H1 (cell line): Measurements from ENCODE around the gene TPPP. TPM values are rescaled to one million over a fixed set of nuclear protein-coding genes. Genes with fewer than 3 reads are reported as not detected.
"Not testable (repeated sequence)": the region's sequence is repeated elsewhere in the genome, so short reads cannot be mapped to it uniquely, and the experiment has no call there.

Source experiments
- CTCF ChIA-PET: fragments of 300-600 bp; sonication (Branson Sonifier 250); formaldehyde crosslinking; loops from one replicate; lab custom pipeline; 2021; ENCODE audit not compliant: partially characterized antibody; lab: Charles Lee
- POLR2A ChIA-PET: fragments of 300-600 bp; sonication (Branson Sonifier 250); formaldehyde crosslinking; loops from one replicate; lab custom pipeline; 2021; ENCODE audit warnings: inconsistent platforms; ENCODE audit not compliant: partially characterized antibody; lab: Charles Lee
- DNase-seq, 2 experiments: peaks; one replicate each; pipeline versions ENCODE4 v3.0.0 to v3.0.0-alpha.2; 2010 to 2022; ENCODE audit warnings: low spot score in 2 of 2, low read depth in 1 of 2, mixed read lengths in 1 of 2
- FAIRE-seq: peaks from 2 replicates; lab custom pipeline; 2011; peaks lifted over from hg19 to GRCh38; lab: Jason Lieb, UNC
- H2AFZ ChIP-seq: 2 replicates; pipeline ENCODE4 v1.8.1; 2012; ENCODE audit warnings: low read length, inconsistent platforms
- H2AK5ac ChIP-seq: 2 replicates; pipeline ENCODE4 v1.6.1; 2013; ENCODE audit warnings: low read depth, low read length
- H2BK120ac ChIP-seq: replicated peaks from 2 replicates; pipeline ENCODE3; 2013; ENCODE audit warnings: low read depth, low read length, inconsistent platforms
- H2BK12ac ChIP-seq: 2 replicates; pipeline ENCODE4 v1.6.1; 2013; ENCODE audit warnings: low read depth, low read length
- H2BK15ac ChIP-seq: 2 replicates; pipeline ENCODE4 v1.6.1; 2013; ENCODE audit warnings: low read length
- H2BK20ac ChIP-seq: 2 replicates; pipeline ENCODE4 v1.6.1; 2013; ENCODE audit warnings: low read length
- H2BK5ac ChIP-seq: 2 replicates; pipeline ENCODE4 v1.6.1; 2013; ENCODE audit warnings: low read depth, low read length
- H3K14ac ChIP-seq: 2 replicates; pipeline ENCODE4 v1.6.1; 2013; ENCODE audit warnings: inconsistent platforms; ENCODE audit not compliant: insufficient read length
- H3K18ac ChIP-seq: 2 replicates; pipeline ENCODE4 v1.6.1; 2013; ENCODE audit warnings: low read length; ENCODE audit errors: extremely low read depth
- H3K23ac ChIP-seq: 2 replicates; pipeline ENCODE4 v1.6.1; 2013; ENCODE audit warnings: inconsistent platforms; ENCODE audit not compliant: insufficient read length
- H3K23me2 ChIP-seq: 2 replicates; pipeline ENCODE4 v1.6.1; 2013; ENCODE audit warnings: low read depth, low read length
- H3K27ac ChIP-seq: 2 replicates; pipeline ENCODE4 v1.6.1; 2011; ENCODE audit warnings: low read depth, low read length, inconsistent platforms
- H3K27me3 ChIP-seq, 4 experiments: replicated peaks in 1 of 4; 1 replicate in 1 of 4; 2 replicates in 3 of 4; pipeline versions ENCODE4 v1.6.1 to v1.8.1; 2011 to 2013; ENCODE audit warnings: low read length in 3 of 4, mild to moderate bottlenecking in 3 of 4, inconsistent platforms in 2 of 4, mixed read lengths in 2 of 4, moderate library complexity in 1 of 4; ENCODE audit not compliant: control insufficient read depth in 3 of 4, insufficient read depth in 3 of 4; ENCODE audit errors: extremely low read depth in 1 of 4
- H3K36me3 ChIP-seq, 4 experiments: 2 replicates each; pipeline versions ENCODE4 v1.6.1 to v1.8.1; 2011 to 2013; ENCODE audit warnings: mild to moderate bottlenecking in 4 of 4, low read length in 3 of 4, moderate library complexity in 2 of 4, control low read depth in 1 of 4, inconsistent platforms in 1 of 4; ENCODE audit not compliant: insufficient read depth in 4 of 4, control insufficient read depth in 2 of 4
- H3K4ac ChIP-seq: replicated peaks from 2 replicates; pipeline ENCODE3; 2013; ENCODE audit warnings: low read length, low read depth, mixed read lengths, inconsistent platforms; ENCODE audit not compliant: insufficient read length
- H3K4me1 ChIP-seq, 4 experiments: replicated peaks in 1 of 4; 1 replicate in 1 of 4; 2 replicates in 3 of 4; pipeline versions ENCODE4 v1.6.1 to v1.8.1; 2011 to 2013; ENCODE audit warnings: low read length in 3 of 4, inconsistent platforms in 2 of 4, mixed read lengths in 1 of 4; ENCODE audit not compliant: insufficient read depth in 4 of 4, control insufficient read depth in 3 of 4
- H3K4me2 ChIP-seq, 2 experiments: 2 replicates each; pipeline versions ENCODE4 v1.6.1 to v1.8.1; 2011 to 2013; ENCODE audit warnings: low read depth in 2 of 2, low read length in 2 of 2, control low read depth in 1 of 2, inconsistent platforms in 1 of 2, mild to moderate bottlenecking in 1 of 2; ENCODE audit not compliant: insufficient read depth in 1 of 2
- H3K4me3 ChIP-seq, 4 experiments: fragments of 200-600, 300-600 bp in 1 of 4; sonication (generic), shearing (Covaris generic), sonication (Bioruptor Twin) in 1 of 4; 2 replicates each; pipeline versions ENCODE4 v1.5.1 to v1.8.1; 2011 to 2016; ENCODE audit warnings: low read length in 4 of 4, low read depth in 3 of 4, control low read depth in 2 of 4, inconsistent platforms in 2 of 4, mild to moderate bottlenecking in 2 of 4, mixed read lengths in 1 of 4, moderate library complexity in 1 of 4; ENCODE audit not compliant: insufficient read depth in 2 of 4; ENCODE audit errors: extremely low read depth in 1 of 4
- H3K56ac ChIP-seq: replicated peaks from 2 replicates; pipeline ENCODE3; 2013; ENCODE audit warnings: low read depth, mild to moderate bottlenecking, mixed read lengths, low read length, inconsistent platforms; ENCODE audit not compliant: insufficient read length
- H3K79me1 ChIP-seq: 2 replicates; pipeline ENCODE4 v1.6.1; 2013; ENCODE audit warnings: low read depth, low read length, control low read depth
- H3K79me2 ChIP-seq, 2 experiments: 2 replicates each; pipeline versions ENCODE4 v1.6.1 to v1.8.1; 2012 to 2013; ENCODE audit warnings: low read length in 2 of 2, mild to moderate bottlenecking in 2 of 2, inconsistent platforms in 1 of 2; ENCODE audit not compliant: insufficient read depth in 2 of 2, control insufficient read depth in 1 of 2
- H3K9ac ChIP-seq, 4 experiments: replicated peaks in 1 of 4; 1 replicate in 1 of 4; 2 replicates in 3 of 4; pipeline versions ENCODE4 v1.6.1 to v1.8.1; 2011 to 2013; ENCODE audit warnings: low read depth in 3 of 4, low read length in 3 of 4, control low read depth in 2 of 4, mild to moderate bottlenecking in 2 of 4, moderate library complexity in 2 of 4, inconsistent platforms in 1 of 4; ENCODE audit errors: extremely low read depth in 1 of 4
- H3K9me3 ChIP-seq, 2 experiments: 2 replicates each; pipeline versions ENCODE4 v1.6.1 to v1.8.1; 2012 to 2013; ENCODE audit warnings: mild to moderate bottlenecking in 2 of 2, moderate library complexity in 2 of 2, control low read depth in 1 of 2, inconsistent platforms in 1 of 2, low read depth in 1 of 2, low read length in 1 of 2, mixed read lengths in 1 of 2; ENCODE audit not compliant: insufficient read depth in 2 of 2
- H4K20me1 ChIP-seq, 2 experiments: replicated peaks in 1 of 2; 2 replicates each; pipeline versions ENCODE3 to v1.8.1; 2011 to 2013; ENCODE audit warnings: inconsistent platforms in 2 of 2, low read length in 2 of 2, mild to moderate bottlenecking in 1 of 2; ENCODE audit not compliant: insufficient read depth in 2 of 2, control insufficient read depth in 1 of 2
- H4K5ac ChIP-seq: 2 replicates; pipeline ENCODE4 v1.6.1; 2013; ENCODE audit warnings: low read length, low read depth, mixed read lengths, inconsistent platforms; ENCODE audit not compliant: insufficient read length
- H4K8ac ChIP-seq: 2 replicates; pipeline ENCODE4 v1.8.0; 2013; ENCODE audit warnings: mild to moderate bottlenecking, moderate library complexity, low read length, inconsistent platforms; ENCODE audit not compliant: insufficient read depth; ENCODE audit errors: extremely low read depth
- H4K91ac ChIP-seq: replicated peaks from 2 replicates; pipeline ENCODE3; 2013; ENCODE audit warnings: low read length, mixed read lengths, inconsistent platforms; ENCODE audit not compliant: insufficient read length
- WGBS, 2 experiments: shearing (Covaris generic) in 1 of 2; methylation state at CpG; one replicate each; pipeline versions ENCODE4 v1.1.6 to v1.1.7; 2013 to 2015; ENCODE audit warnings: low lambda C conversion rate in 2 of 2, mixed read lengths in 2 of 2, inconsistent platforms in 1 of 2, low coverage in 1 of 2, missing lambda C conversion rate in 1 of 2; ENCODE audit not compliant: insufficient replicate concordance in 2 of 2, insufficient coverage in 1 of 2, insufficient read length in 1 of 2; ENCODE audit errors: extremely low coverage in 1 of 2, missing lambda C conversion rate in 1 of 2; 5-methylcytosine and 5-hydroxymethylcytosine counted together
- polyA plus RNA-seq, 7 experiments: library from polyadenylated mRNA; depleted of rRNA in 3 of 7; stranded (reverse) in 5 of 7; unstranded in 2 of 7; fragments of >200 nt in 5 of 7; fragments of 200-250 nt in 2 of 7; gene quantifications; 1 replicate in 5 of 7; 2 replicates in 1 of 7; 4 replicates in 1 of 7; pipeline versions ENCODE4 v1.2.1 to v1.2.3, GENCODE V29; 2011 to 2013; ENCODE audit warnings: missing spikeins in 2 of 7, mixed read lengths in 2 of 7
- total RNA-seq: library from RNA; stranded (reverse); fragmentation: NEBNext Ultra II Directional; extraction: Animal tissue kit (Norgen Biotek cat#: 25700); gene quantifications from 2 replicates; pipeline ENCODE4 v1.2.1, GENCODE V29; 2021

Gene TPPP
- total and polyA plus RNA-seq, 2 of the 8 experiments (the other 6 are each of a cell fraction or from before 2014, with no cell fraction given) = 0.36 to 0.93 TPM

DNA sequence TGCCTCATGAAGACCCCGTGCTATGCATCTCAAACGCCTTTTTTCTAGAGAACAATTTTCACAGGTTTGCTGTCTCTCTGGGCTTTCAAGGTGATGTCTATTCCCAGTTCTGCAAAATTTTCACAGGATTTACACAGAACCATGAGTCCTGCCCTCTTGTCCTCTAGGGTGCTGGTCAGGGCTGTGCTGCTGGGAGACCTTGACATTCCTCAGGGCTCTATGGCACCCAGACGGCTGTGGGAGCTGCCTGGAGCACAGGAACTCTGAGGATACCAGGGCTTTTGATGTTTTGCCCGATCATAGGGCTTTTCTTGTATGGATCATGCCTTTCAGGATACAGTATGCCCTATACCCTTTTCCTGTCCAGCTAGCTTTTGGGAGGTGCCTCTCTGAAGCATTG, 22.5 kb upstream of the TPPP start:
- H2BK5ac ChIP-seq, H4K8ac ChIP-seq, H2AK5ac ChIP-seq, H3K14ac ChIP-seq, H3K27ac ChIP-seq, H3K4me1 ChIP-seq, FAIRE-seq, H2BK20ac ChIP-seq, H4K20me1 ChIP-seq, H3K4me3 ChIP-seq, POLR2A ChIA-PET, H3K56ac ChIP-seq, CTCF ChIA-PET, H4K5ac ChIP-seq, H3K79me1 ChIP-seq, H4K91ac ChIP-seq, H2BK12ac ChIP-seq, H3K4me2 ChIP-seq, H2BK15ac ChIP-seq, DNase-seq, H3K9me3 ChIP-seq, H3K36me3 ChIP-seq, H2AFZ ChIP-seq, H3K23me2 ChIP-seq, H3K9ac ChIP-seq, H3K23ac ChIP-seq, H3K18ac ChIP-seq, H3K4ac ChIP-seq, H3K27me3 ChIP-seq, H2BK120ac ChIP-seq, H3K79me2 ChIP-seq: not testable (repeated sequence)
- 91% methylated on average over 4 of the region's 4 CpGs; no CpG with 5 or more reads in 1 of the 2 experiments for WGBS, 2 experiments
